Stimulated activated CD4-positive, alpha-beta T cell treated with anti-CD3 and anti-CD28 coated beads, TNF-alpha, amount 100 ng/mL, for 4 hours (primary cell): ENCODE results near the gene ELFN2.
"Not testable (repeated sequence)": the region's sequence is repeated elsewhere in the genome, so short reads cannot be mapped to it uniquely, and the experiment has no call there.

Source experiments
- DNase-seq, 3 experiments: peaks; one replicate each; pipeline ENCODE4 v3.0.0-alpha.2; 2020; ENCODE audit warnings: low read depth in 3 of 3

Gene ELFN2

DNA sequence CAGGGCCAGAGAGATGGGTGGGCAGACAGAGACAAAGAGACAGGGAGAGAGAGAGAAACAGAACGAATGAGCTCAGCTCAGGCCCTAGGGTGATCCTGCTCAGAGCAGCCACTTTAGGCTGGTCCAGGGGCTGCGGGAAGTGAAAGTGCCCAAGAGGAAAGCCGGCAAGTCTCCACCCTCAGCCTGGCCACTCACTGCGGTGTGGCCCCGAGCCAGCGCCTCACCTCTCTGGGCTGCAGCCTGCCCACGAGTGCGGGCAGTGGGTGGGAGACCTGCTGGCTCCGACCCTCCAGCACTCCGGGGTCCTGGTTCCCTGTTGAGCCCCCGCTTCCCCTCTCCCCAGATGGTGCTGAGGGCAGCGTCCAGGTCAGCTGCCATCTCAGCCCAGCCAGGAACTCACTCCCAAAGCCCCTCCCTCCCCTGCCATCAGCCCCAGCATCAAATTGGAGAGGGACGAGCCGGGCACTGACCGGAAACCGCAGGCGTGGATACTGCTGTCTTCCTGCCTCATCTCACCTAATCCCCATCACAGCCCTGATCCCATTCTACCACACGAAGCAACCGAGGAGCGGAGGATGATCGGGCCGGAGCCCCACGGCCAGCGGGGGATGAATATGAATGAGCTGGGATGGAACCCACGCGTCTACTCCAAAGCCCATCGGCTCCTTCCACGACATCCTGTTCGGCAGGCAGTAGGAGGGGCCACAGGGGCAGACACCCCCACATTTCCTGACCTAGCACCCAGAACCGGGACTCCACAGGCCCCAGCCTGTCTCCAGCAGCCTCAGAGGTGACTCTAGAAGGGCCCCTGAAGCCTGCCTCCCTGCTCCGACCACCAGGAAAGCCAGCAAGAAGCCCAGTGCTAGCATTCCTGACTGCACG is 16.9 kb downstream of the ELFN2 start:
- no peak for DNase-seq

DNA sequence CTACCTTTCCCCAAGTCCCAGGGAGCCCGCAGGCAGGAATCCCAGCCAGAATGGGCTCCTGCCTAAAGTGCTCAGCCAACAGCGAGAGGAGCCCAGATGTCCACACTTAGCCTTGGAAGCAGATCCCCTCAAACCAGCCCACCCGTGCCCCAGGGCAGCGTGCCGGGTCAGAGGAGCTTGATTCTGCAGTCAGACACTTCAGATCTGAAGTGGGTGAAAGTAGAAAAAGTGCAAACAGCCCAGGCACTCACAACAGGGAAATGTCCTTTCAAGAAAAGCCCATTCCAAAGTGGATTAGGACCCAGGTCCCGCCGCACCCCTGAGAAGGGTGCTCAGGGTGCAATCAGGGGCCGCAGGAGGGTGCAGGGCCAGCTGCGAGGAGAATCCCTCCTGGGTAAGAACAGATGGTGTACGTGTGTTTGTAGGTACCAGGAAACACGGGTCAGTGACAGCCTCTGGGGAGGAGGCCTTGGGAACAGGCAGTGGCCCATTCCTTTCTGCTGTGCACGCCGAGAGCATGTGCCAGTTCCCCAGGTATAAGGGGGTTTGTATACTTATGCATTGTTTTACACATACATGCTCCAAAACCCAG is 17.7 kb downstream of the ELFN2 start:
- DNase-seq: no peak

- DNase-seq: no peak
These were observed 18.2 kb downstream of the ELFN2 start for GRCh38 chr22:37409031-37409430.

- DNase-seq: no peak
These were observed 19.4 kb downstream of the ELFN2 start for GRCh38 chr22:37407856-37408255.

GRCh38 chr22:37406441-37407235 is 20.6 kb downstream of the ELFN2 start:
- no peak for DNase-seq

DNA sequence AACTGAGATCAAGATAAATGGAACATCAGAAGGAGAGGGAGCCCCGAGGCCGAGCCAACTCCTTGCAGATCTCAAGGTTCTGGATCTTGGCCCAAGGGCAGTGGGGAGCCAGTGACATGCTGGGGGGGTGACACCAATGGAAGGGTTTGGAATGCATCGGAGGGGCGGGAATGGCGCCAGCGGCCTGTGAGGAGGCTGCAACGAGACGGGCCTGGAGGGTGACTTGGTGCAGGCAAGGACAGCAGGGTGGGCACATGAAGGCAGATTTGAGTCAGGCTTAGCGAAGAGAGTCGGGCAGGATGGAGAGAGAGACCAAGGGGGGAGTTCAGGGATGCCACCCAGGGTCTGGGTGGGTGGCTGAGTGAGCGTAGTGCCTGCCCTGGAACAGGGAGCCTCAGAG is 23.2 kb downstream of the ELFN2 start:
- no peak for DNase-seq

DNA sequence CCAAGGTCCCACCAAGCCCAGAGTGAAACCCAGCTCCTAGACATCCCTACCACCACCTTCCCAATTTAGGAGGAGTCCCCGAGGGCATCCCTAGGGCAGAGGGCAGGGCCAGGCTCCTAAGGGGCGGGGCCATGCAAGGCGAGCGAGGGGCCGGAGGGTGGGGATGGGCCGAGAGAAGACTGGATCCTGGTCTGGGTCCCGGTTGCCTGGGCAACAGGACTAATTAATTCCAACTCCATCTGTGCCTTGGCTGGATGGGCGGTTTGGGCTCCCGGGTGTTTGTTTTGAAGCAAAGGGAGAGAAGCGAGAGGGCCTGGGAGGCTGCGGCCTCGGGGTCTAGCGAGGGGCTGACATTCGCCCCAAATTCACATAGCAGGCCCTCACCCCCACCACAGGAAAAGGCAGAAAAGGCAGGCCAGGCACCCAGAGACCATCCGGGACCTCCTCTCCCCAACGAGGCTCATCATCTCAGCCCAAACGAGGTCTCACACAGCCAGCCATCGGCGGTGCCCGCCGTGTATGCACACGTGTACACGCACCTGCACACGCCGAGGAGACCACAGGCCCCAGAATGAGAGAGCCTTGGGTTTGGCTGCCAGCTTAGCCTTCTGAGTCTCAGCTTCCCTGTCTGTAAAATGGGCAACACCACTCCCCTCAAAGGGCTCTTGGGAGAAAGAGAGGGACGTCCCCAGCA is 23.9 kb downstream of the ELFN2 start:
- no peak for DNase-seq

GRCh38 chr22:37402184-37402506 is 25.1 kb downstream of the ELFN2 start:
- no peak for DNase-seq

DNA sequence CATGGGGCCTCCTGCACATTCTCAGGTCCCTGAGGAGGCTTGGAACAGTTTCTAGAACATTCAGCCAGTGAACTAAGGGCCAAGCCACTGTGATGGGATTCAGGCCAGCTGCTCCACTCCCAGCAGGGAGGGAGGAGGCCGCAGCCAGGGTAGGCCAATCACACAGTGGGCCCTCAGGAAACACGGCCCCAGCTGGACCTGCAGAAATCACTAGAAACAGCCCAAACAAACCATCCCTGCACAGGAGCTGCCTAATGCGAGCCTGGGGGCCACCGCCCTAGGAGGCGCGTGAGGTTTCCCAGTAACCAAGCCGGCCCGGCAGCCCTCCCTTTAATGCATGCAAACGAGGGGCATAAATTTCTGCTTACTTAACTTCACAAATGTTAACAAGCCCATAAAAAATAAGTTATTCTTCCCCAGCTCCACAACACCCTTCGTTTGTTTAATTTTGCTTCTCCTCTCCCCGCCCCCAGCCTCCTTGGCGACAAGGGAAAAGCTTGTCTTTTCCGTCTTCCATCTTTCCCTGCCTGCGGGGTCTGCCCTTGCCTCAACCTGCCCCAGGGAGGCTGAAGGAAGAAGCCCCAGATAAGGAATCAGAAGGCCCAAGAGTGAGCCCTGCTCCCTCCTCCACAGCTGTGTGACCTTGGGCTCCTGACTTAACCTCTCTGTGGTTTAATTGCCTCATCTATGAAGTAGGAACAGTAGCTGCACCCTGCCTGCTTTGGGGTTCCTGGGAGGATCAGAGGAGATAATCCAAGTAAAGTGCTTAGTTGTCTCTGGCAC is 25.7 kb downstream of the ELFN2 start:
- DNase-seq: no peak

DNA sequence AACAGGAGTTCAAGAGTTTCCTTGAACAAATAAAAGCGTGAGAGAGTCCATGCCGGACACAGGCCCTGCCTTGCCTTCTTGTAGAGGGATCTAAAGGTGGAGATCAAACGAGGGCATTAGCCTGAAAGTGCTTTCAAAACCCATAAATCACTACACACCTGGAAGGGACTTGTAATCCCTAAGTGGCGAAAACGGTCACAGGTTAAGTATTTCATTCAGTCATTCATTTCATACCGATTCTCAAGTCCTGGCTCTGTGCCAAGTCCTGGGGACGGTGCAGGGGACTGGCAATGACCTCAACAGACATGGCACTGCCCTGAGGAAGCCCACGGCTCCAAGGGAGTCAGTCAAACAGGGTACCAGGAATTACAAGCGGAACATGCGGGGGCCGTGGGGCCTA is 26.6 kb downstream of the ELFN2 start:
- DNase-seq: no peak

- DNase-seq: not testable (repeated sequence)
These were observed 27.8 kb downstream of the ELFN2 start for GRCh38 chr22:37399457-37399856.

DNA sequence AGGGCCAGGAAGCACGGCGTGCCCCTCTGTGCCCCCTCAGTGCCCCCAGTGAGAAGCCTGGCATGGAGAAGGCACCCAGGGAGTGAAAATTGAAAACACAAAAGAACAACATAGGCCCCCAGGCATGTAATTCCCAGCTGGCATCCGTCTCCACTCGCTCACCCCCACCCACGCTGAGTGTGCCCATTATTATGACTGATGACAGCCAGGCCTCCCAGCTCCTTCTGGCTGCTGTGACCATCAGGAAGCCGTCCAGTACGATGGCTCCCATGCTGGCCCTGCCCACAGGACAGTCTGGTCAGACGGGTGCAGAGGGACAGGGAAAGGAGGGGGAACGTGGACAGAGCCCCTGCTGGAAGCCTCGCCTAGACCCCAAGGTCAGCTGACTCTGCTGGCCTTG is 30.1 kb downstream of the ELFN2 start:
- DNase-seq: no peak

- DNase-seq: no peak
These were observed 30.7 kb downstream of the ELFN2 start for GRCh38 chr22:37396488-37397084.

- no peak for DNase-seq
These were observed 32.9 kb downstream of the ELFN2 start for GRCh38 chr22:37394341-37394740.

DNA sequence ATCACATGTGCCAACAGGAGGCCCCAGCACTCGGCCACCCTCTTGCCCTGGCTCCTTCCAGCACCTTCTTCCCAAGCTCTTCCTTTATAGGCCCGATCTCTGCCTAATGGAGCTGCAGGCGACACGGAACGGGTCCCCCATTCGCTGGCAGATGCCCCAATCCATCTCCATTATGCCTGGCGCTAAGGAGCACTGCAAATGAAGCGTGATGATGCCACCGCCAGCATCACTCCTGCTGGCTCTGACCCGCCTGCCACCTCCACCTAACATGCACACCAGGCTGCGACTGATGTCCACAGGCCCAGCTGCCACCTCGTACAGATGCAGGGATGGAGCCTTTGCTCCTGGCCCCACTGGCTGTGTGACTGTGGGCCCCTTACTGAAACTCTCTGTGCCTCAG is 33.5 kb downstream of the ELFN2 start:
- DNase-seq: no peak

- no peak for DNase-seq
These were observed 34.5 kb downstream of the ELFN2 start for GRCh38 chr22:37392721-37393328.

GRCh38 chr22:37391702-37392101 is 35.6 kb downstream of the ELFN2 start:
- no peak for DNase-seq

DNA sequence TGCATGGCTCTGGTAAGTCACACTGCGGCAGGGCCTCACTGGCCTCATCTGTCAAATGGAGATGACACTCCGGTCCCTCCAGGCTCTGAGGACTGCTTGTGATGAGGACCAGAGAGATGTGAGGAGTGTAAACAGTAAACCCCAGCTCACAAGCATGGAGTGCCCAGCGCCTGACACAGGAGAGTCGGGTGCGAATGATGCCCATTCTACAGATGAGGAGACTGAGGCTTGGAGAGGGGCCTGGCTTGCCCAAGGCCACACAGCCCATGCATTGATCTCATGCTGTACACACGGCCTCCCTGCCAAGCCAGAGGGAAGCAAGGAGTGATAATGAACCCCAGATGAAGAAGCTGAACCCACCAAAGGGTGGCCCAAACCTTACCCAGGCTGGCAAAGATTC is 37.2 kb downstream of the ELFN2 start:
- no peak for DNase-seq

DNA sequence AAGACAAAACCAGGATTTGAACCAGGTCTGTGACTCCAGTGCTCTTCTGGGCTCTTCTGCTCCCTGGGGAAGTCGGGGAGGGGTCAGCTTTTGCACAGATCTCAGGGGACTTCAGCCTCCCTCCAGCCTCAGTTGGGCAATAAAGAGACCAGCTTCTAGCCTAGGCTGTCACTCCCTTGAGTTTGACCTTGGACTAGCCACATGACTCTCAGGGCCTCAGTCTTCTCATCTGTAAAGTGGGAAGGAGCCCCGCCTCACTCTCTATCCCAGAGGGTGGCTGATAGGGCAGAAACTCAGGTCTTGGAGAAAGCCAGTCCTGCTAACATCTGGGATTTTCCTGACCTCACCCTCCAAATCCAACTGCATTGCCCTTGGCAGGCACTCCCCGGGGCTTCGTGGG is 38.7 kb downstream of the ELFN2 start:
- DNase-seq: no peak

- no peak for DNase-seq
These were observed 39.5 kb downstream of the ELFN2 start for GRCh38 chr22:37387793-37388192.

DNA sequence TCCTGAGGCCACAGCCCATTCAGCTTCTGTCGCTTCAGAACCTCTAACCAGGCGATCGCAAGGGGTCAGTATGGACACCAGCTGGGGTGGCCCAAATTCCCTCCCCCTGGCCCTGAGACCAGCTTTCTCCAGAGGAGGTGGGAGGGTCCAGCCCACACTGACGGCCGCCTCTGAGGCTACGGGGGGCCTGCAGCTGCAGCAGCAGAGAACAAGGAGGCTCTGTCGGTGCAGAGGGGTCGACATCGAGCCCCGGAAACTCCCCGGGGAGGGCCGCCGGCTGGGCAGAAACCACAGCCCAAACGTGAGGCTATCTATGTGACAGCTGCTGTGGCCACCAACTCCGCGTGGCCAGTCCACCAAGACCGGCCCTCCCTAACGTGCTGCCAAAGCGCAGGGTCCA is 40.8 kb downstream of the ELFN2 start:
- no peak for DNase-seq
